Measurements from ENCODE around the gene NR5A1.

Gene NR5A1

DNA sequence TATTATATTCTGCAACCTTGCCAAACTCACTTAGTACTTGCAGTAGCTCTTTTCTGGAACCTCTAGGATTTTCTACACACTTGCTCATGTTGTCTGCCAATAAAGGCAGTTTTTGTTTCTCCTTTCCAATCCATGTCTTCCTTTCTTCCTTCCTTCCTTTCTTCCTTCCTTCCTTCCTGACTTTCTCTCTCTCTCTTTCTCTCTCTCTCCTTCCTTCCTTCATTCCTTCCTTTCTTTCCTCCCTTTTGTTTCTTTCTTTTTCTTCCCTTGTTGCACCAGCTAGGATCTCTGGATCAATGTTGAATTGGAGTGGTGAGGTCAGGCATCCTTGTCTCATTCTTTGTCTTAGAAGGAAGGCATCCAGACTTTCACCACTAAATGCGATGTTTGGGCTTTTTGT is 44.5 kb downstream of the NR5A1 start:
- FAIRE-seq (no peak), DNase-seq (ENCODE audit: insufficient read length, low spot score) (no peak)
- TF ChIP-seq, protein P1, sequence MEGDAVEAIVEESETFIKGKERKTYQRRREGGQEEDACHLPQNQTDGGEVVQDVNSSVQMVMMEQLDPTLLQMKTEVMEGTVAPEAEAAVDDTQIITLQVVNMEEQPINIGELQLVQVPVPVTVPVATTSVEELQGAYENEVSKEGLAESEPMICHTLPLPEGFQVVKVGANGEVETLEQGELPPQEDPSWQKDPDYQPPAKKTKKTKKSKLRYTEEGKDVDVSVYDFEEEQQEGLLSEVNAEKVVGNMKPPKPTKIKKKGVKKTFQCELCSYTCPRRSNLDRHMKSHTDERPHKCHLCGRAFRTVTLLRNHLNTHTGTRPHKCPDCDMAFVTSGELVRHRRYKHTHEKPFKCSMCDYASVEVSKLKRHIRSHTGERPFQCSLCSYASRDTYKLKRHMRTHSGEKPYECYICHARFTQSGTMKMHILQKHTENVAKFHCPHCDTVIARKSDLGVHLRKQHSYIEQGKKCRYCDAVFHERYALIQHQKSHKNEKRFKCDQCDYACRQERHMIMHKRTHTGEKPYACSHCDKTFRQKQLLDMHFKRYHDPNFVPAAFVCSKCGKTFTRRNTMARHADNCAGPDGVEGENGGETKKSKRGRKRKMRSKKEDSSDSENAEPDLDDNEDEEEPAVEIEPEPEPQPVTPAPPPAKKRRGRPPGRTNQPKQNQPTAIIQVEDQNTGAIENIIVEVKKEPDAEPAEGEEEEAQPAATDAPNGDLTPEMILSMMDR (IDR thresholded peaks at IDR 0.05; ENCODE audit: insufficient read depth, missing control alignments) = no peak

DNA sequence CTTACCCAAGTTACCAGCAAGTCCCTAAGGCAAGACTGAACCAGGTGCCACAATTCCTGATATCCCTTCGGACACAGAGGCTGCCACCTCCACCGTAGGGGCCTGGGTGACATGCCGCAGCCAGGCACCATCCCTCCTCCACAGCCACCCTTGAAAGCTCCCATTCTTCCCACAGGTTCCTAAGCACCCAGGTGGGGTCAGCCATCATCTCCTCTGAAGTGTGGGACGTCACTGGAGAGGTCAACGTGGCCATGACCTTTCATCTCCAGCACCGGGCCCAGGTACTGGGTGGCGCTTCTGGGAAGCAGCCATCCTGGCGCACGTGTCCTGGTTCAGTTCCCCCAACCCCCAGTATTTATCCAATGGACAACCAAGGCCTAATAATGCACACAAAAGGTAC is 48.8 kb downstream of the NR5A1 start:
- FAIRE-seq (no peak), DNase-seq (ENCODE audit: insufficient read length, low spot score) (no peak)
- TF ChIP-seq, protein P1 (IDR thresholded peaks at IDR 0.05; ENCODE audit: insufficient read depth, missing control alignments) = no peak

DNA sequence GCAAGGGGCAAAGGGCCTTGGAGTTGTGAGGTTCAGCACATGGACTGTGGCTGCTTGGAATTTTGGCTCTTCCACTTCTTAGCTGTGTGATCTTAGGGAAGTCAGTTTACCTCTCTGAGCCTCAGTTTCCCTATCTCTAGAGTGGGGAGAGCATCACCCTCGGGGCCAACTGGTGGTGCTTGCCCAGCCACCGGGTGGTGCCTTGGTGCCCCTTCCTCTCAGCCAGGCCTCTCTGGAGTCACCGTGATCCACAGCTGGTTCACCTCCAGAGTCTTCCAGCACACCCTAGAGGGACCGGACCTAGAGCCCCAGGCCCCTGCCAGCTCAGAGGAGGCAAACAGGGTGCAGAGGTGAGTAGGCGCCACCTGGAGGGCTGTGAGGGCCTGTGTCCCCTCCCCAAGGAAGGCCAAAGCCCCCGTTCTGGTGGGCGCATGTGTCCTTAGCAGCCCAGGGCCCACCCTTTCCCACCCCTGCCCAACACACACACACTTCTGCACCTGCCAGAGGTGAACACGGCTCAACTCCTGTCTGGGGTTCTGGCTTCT is 49.2 kb downstream of the NR5A1 start:
- DNase-seq (ENCODE audit: insufficient read length, low spot score) (no peak), FAIRE-seq (no peak)
- TF ChIP-seq, protein P1 (IDR thresholded peaks at IDR 0.05; ENCODE audit: insufficient read depth, missing control alignments) = no peak

DNA sequence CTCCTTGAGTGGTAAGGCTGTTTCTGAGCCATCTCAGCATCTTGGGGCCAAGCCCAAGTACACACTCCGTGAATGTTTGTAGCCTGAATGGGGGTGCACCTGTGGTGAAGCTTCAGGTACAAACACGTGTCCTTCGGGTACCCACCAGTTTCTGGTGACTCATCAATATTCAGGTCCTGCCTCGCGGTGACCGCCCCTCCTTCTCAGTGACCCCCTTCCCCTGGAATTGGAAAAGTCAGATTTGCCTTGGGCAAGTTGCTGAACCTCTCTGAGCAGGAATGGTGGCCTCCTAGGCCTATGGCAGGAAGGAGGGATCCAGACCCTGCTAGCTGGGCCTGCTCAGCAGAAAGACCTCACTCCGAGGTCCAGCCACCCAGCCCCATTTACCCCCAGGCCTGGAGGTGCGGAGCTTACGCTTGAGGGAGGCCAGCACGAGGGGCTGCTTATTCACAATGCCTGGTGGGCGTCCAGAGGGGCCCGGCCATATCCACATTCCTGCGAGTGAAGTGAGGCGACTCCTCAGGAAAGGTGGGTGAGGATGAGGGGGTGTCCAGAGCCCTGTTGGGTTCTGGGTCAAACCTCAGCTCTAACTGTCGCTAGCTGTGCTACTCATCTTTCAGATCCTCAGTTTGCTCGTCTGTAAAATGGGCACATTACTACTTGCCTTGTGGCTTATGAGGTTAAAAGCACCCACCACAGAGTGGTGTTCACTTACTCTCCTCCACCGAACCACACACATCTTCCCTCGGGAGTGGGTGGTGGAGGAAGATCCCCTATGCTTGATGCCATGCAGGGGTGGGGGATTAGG is 49.9 kb downstream of the NR5A1 start:
- DNase-seq (ENCODE audit: insufficient read length, low spot score) = no peak
- FAIRE-seq = no peak
- TF ChIP-seq, protein P1 (IDR thresholded peaks at IDR 0.05; ENCODE audit: insufficient read depth, missing control alignments) = no peak

DNA sequence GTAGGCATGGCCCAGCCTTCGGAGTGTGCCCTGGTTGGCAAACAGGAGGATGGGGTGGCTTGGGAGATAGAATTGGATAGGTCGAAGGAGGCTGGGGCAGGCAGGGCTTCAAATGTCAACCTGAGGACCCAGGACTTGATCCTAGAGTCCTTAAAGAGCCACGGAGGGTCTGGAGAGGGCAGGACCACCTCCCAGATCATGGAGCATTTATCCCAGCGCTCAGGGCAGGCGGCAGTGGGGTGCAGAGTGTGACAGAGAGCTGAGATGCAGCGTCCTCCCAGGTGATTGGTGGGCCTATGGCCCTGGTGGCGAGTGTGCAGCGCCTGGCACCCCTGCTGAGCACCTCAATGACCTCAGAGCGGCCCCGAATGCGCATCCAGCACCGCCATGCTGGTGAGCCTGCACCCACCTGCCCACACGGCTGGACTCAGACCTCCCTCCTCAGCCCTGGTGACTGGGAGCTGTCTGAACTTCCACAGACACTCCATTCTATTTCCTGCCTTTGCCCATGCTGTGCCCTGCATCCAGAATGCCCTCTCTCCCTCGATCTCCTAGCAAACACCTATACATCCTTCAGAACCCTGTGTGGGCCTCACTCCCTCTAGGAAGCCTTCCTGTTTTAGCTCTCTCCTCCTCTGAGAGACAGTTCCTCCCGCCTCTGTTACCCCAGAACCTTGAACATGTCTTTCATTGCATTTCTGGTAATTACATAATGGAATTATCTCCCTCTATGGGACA is 50.7 kb downstream of the NR5A1 start:
- TF ChIP-seq, protein P1 (IDR thresholded peaks at IDR 0.05; ENCODE audit: insufficient read depth, missing control alignments) = no peak
- DNase-seq (ENCODE audit: insufficient read length, low spot score) (no peak), FAIRE-seq (no peak)

DNA sequence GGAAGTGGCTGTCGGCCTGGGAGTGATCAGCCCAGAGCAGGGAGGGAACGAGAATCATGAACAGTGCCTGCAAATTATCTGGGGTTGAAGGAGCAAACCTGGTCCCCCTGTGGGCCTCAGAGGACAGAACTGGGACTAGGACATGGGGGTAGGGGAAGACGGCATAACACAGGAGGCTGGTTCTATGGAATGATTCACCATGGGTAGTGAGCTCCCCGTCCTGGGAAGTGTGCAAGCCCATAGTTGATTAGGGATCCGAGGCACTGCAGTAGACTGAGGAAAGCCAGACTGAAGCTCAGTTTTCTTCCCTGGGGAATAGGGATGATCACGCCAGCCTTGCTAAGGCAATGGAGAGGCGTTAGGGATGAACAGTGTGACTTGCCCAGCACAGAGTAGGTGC is 51.4 kb downstream of the NR5A1 start:
- DNase-seq (ENCODE audit: insufficient read length, low spot score) = no peak
- TF ChIP-seq, protein P1 (IDR thresholded peaks at IDR 0.05; ENCODE audit: insufficient read depth, missing control alignments) = no peak
- FAIRE-seq = no peak

All from D721Med (cell line).